NCI-H510A treated with DMSO at 0.1 percent for 48 hours (cell line): ENCODE data around the gene KDM8.

Experiments used
- DNase-seq: peaks from one replicate; lab custom pipeline; 2025; lab: John Stamatoyannopoulos, UW

Gene KDM8

GRCh38 chr16:27203507-27204311, at the start of gene KDM8:
Gene KDM8, plus strand, starts transcription at chr16:27203526. Its CDS starts 6,598 bp downstream, at chr16:27210124.
- DNase-seq: peak; percentile 100

- peak; percentile 52 for DNase-seq
Observed at GRCh38 chr16:27154705-27155521, 48.4 kb upstream of the KDM8 start.

GRCh38 chr16:27156579-27156978, 46.7 kb upstream of the KDM8 start:
- no peak for DNase-seq

DNA sequence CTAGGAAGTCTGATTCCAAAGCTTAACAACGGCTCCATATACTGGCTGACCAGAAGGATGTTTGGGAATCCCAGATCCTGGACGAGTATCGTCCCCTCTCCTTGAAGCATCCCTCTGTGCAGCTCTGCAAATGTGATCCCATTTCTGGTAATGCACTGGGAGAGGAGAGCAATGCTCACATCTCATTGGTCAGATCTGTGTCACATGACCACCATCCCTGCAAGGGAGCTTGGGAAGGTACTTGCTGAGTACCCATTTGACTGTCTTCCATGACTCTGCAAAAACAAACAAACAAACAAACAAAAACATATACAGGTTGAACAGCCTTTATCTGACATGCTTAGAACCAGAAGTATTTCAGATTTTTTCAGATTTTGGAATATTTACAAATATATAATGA, 41.9 kb upstream of the KDM8 start:
- DNase-seq: no peak

- DNase-seq: no peak
Observed at GRCh38 chr16:27164352-27164751, 39.0 kb upstream of the KDM8 start.

GRCh38 chr16:27165576-27165975, 37.8 kb upstream of the KDM8 start:
- DNase-seq: no peak

- no peak for DNase-seq
Observed at GRCh38 chr16:27168790-27169189, 34.5 kb upstream of the KDM8 start.

DNA sequence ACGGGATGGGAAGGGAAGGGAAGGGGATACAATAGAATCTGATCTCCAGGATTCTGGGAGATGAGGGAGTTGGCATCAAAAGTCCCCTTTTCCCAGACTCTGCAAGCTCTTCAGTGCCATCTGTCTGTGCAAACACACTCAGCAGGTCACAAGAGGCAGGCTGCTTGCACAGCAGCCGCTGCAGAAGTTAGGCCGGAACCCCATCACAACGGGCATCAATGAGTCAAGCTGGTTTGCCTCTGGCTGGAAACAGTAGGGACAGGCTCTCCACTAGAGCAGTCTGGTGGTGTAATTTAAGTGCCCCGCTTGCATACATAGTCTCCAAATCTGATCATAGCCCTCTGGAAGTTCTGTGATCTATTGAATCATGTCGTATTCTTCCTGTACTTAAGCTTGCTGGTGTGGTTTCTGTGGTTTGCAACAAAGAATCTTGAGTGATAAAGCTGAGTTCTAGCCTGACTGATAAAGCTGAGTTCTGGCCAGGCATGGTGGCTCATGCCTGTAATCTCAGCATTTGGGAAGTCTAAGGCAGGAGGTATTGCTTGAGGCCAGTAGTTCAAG, 33.7 kb upstream of the KDM8 start:
- DNase-seq: peak; percentile 82

GRCh38 chr16:27171584-27171983, 31.7 kb upstream of the KDM8 start:
- DNase-seq: no peak

GRCh38 chr16:27174007-27174406, 29.3 kb upstream of the KDM8 start:
- peak; percentile 75 for DNase-seq

- DNase-seq: no peak
Observed at GRCh38 chr16:27174798-27175197, 28.5 kb upstream of the KDM8 start.

DNA sequence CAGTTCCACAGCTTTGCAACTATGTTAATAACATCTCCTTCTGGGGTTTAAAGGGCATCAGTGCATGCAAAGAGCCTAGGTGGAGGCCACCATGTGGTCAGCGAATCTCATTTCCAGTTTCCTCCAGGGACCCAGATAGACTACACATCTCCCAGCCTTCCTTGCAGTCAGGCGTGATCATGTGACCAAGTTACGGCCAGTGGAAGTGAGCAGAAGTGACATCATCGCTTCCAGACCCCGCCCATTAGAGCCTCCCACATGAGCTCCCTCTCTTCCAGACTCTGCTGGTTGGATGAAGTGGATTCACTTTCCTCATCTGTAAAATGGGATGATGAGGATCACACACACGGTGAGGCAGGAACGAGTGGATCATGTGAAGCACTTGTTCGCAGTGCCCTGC, 27.4 kb upstream of the KDM8 start:
- DNase-seq: no peak

DNA sequence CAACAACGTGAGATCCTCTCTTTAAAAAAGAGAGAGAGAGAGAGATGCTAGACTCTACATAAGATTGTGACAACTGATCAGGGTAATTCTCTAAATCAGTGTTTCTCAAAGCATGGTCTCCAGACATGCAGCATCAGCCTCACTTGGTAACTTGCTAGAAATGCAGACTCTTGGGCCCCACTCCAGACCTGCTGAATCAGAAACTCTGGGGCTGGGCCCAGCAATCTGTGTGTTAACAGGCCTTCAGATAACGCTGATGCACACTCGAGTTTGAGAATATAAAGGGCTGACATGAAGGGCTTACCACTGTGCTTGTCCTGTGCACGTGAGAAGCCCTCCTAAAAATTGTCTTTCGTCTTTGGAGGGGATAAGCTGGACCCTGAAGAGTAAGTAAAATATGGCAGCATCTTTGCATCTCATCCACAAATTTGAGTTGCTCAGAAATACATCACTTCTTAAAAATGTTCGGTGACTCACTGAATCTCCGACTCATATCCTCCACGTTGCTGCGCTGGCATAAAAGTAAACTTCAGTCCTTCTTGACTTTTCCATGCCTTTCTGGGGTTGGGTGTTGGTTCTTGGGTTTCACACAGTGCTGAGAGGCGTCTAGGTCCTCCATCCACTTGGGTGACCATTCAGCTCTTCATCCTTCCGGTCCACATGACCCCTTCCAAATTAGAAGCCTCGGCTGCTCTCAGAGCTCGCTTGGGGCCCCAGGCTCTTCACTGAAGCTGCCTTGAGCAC, 26.1 kb upstream of the KDM8 start:
- DNase-seq: no peak

GRCh38 chr16:27179500-27180072, 23.7 kb upstream of the KDM8 start:
- DNase-seq: peak; percentile 20

GRCh38 chr16:27181019-27181790, 22.1 kb upstream of the KDM8 start:
- DNase-seq: no peak

- no peak for DNase-seq
Observed at GRCh38 chr16:27182906-27183405, 20.4 kb upstream of the KDM8 start.

DNA sequence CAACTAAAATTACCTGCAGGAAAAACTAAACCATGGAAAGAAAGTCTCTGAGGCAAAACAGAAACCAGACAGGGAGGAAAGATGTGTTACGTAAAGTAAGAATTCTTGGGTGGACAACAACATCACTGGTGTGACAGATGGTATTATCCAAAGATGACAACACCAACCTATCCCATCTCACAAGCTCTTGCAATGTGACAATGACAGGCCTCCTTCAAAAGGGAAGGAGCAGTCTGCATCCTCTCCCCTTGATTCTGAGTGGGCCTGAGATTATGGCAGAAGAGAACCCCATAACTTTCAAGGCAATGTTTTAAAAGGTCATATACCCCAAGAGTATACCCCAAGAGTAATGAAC, 17.6 kb upstream of the KDM8 start:
- DNase-seq: no peak

DNA sequence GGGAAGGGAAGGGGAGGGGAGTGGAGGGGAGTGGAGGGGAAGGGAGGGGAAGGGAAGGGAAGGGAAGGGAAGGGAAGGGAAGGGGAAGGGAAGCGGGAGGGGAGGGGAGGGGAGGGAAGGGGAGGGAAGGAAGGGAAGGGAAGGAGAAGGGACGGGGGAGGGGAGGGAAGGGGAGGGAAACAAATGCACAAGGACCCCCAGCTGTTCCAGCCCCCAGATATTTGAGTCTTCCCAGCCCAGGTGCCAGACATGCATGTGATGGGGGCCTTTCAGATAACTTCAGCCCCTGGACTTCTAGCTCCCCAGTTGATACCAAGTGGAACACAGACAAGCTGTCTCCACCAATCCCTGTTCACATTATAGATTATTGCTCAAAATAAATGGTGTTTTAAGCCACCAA, 14.7 kb upstream of the KDM8 start:
- no peak for DNase-seq

- DNase-seq: no peak
Observed at GRCh38 chr16:27189335-27189972, 13.9 kb upstream of the KDM8 start.

DNA sequence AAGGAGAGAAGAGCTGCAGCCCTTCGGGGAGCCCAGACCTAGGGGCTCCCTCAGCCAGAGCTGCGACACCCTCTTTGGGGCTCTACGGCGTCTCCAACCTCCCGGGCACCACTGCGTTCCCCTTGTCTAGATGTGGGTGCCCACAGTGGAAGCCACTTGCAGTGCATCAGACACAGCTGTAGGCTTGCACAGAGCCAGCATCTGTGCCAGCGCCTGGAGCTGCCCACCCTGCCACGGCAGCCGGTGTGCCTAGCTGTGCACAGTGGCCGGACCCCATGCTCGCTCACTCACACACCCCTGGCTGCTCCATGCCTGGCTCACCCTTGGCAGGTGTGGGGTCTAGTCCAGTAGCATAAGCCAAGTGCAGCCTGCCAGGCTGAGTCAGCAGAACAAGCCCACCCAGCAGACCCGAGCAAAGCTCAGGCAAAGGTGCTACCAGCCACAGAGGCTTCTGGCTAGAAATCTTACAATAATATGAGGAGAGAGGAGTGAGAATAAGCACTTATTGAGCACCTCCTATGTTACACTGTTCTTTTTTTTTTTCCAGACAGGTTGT, 12.9 kb upstream of the KDM8 start:
- DNase-seq: no peak
